ENCODE results near the gene KRTAP9-6. TPM values are rescaled to one million over a fixed set of nuclear protein-coding genes. Genes with fewer than 3 reads are reported as not detected.
"Not testable (repeated sequence)": the region's sequence is repeated elsewhere in the genome, so short reads cannot be mapped to it uniquely, and the experiment has no call there.

The KRTAP9-6 gene
- total RNA-seq, 1 donor from 2014 or later = not detected

GRCh38 chr17:41231731-41232130, 33.4 kb upstream of the KRTAP9-6 start:
- Mint-ChIP-seq H3K27me3 (peaks cover 32% of the 10 kb centered on the region), H3K9me3 (peaks cover 9% of the 10 kb centered on the region), H3K4me1 (ENCODE audit: unreplicated experiment) (no peaks in the 10 kb centered on the region), H3K36me3 (no peaks in the 10 kb centered on the region), H3K4me3 (no peak overlapping the region), H3K27ac (no peak overlapping the region)
- no peak for TF ChIP-seq CTCF (conservative IDR thresholded peaks at IDR 0.05)
- no peak for DNase-seq (ENCODE audit: extremely low spot score, unreplicated experiment)

- not testable (repeated sequence) for H3K4me1 Mint-ChIP-seq (ENCODE audit: unreplicated experiment); H3K27ac Mint-ChIP-seq; DNase-seq (ENCODE audit: extremely low spot score, unreplicated experiment); H3K4me3 Mint-ChIP-seq; H3K36me3 Mint-ChIP-seq; H3K9me3 Mint-ChIP-seq
- peaks cover 32% of the 10 kb centered on the region for H3K27me3 Mint-ChIP-seq
Observed at GRCh38 chr17:41232399-41233105, 32.6 kb upstream of the KRTAP9-6 start, which contains the start of gene KRTAP9-3. KRTAP9-3 (plus strand) TSS chr17:41232449; CDS start chr17:41232502, 53 bp downstream.

- H3K4me3 Mint-ChIP-seq; DNase-seq (ENCODE audit: extremely low spot score, unreplicated experiment); H3K9me3 Mint-ChIP-seq; H3K27ac Mint-ChIP-seq; H3K4me1 Mint-ChIP-seq (ENCODE audit: unreplicated experiment); H3K36me3 Mint-ChIP-seq: not testable (repeated sequence)
- H3K27me3 Mint-ChIP-seq = peaks cover 22% of the 10 kb centered on the region
Observed at GRCh38 chr17:41237116-41237515, 28.1 kb upstream of the KRTAP9-6 start.

GRCh38 chr17:41237949-41238437, 27.2 kb upstream of the KRTAP9-6 start, which contains the start of gene KRTAP9-8:
KRTAP9-8 (plus strand) TSS chr17:41237999; CDS start chr17:41238052, 53 bp downstream.
- H3K36me3 Mint-ChIP-seq; H3K4me1 Mint-ChIP-seq (ENCODE audit: unreplicated experiment); H3K27ac Mint-ChIP-seq; DNase-seq (ENCODE audit: extremely low spot score, unreplicated experiment); H3K9me3 Mint-ChIP-seq; H3K4me3 Mint-ChIP-seq: not testable (repeated sequence)
- H3K27me3 Mint-ChIP-seq = peaks cover 19% of the 10 kb centered on the region

GRCh38 chr17:41246995-41247787, 18.0 kb upstream of the KRTAP9-6 start:
- H3K4me1 Mint-ChIP-seq (ENCODE audit: unreplicated experiment); H3K36me3 Mint-ChIP-seq; H3K4me3 Mint-ChIP-seq; DNase-seq (ENCODE audit: extremely low spot score, unreplicated experiment); H3K9me3 Mint-ChIP-seq: not testable (repeated sequence)
- Mint-ChIP-seq H3K27me3 (peaks cover 28% of the 10 kb centered on the region), H3K27ac (peak overlapping the region; percentile 69)

GRCh38 chr17:41249637-41250240, 15.4 kb upstream of the KRTAP9-6 start, which contains the start of gene KRTAP9-4:
KRTAP9-4 (plus strand) TSS chr17:41249687; CDS start chr17:41249721, 34 bp downstream.
- not testable (repeated sequence) for H3K27ac Mint-ChIP-seq; H3K9me3 Mint-ChIP-seq; H3K4me1 Mint-ChIP-seq (ENCODE audit: unreplicated experiment); H3K4me3 Mint-ChIP-seq; DNase-seq (ENCODE audit: extremely low spot score, unreplicated experiment); H3K36me3 Mint-ChIP-seq
- H3K27me3 Mint-ChIP-seq = peaks cover 37% of the 10 kb centered on the region

GRCh38 chr17:41251261-41251660, 13.9 kb upstream of the KRTAP9-6 start:
- TF ChIP-seq CTCF (conservative IDR thresholded peaks at IDR 0.05) = no peak
- no peaks in the 10 kb centered on the region for H3K4me1 Mint-ChIP-seq (ENCODE audit: unreplicated experiment)
- no peak for DNase-seq (ENCODE audit: extremely low spot score, unreplicated experiment)
- H3K4me3 Mint-ChIP-seq = no peak overlapping the region
- peaks cover 42% of the 10 kb centered on the region for H3K27me3 Mint-ChIP-seq
- peaks cover 5% of the 10 kb centered on the region for H3K9me3 Mint-ChIP-seq
- peaks cover 5% of the 10 kb centered on the region for H3K36me3 Mint-ChIP-seq
- no peak overlapping the region for H3K27ac Mint-ChIP-seq
